SK-MEL-5 (cell line): ENCODE results near the gene ORMDL2. TPM values are rescaled to one million over a fixed set of nuclear protein-coding genes. Genes with fewer than 3 reads are reported as not detected.
"Not testable (repeated sequence)": the region's sequence is repeated elsewhere in the genome, so short reads cannot be mapped to it uniquely, and the experiment has no call there.

Experiments
- DNase-seq: peaks from one replicate; pipeline ENCODE4 v3.0.0-alpha.2; 2016; ENCODE audit warnings: low read depth, low spot score
- in situ Hi-C: cut with HindIII; loops from 2 replicates; pipeline ENCODE4 v1.10.0; 2016; ENCODE audit warnings: low sequenced_read_pairs, high pct_unique_total_duplicates, low pct_unique_long_range_greater_than_20kb
- total RNA-seq: library from RNA; depleted of rRNA; stranded (reverse); fragments of >200 nt; shearing (Covaris generic); gene quantifications from 2 replicates; pipeline ENCODE4 v1.2.3, GENCODE V29; 2014

ORMDL2 gene
- total RNA-seq, 1 experiment from 2014 or later: 51.7 TPM

- in situ Hi-C loops: no loop called here
- peak; percentile 57 for DNase-seq
Observed at GRCh38 chr12:55820679-55821078, 2.8 kb downstream of the ORMDL2 start.

- DNase-seq: peak; percentile 38
- in situ Hi-C loops: no loop called here
Observed at GRCh38 chr12:55822228-55822627, 4.4 kb downstream of the ORMDL2 start.

DNA sequence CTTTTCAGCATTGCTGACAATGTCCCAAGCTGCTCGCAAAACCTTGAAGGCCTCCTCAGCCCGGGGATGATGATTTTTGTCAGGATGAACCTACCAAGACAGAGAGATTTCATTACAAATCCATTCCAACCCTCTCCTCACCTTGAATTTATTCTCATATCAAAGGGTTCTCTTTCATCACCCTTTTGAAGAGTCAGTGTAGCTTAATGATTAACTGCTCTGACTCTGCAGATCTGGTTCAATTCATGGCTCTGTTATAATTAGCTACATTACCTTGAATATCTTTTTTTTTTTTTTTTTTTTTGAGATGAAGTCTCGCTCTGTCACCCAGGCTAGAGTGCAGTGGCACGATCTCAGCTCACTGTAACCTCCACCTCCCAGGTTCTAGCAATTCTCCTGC lies 5.6 kb downstream of the ORMDL2 start:
- in situ Hi-C loops: no loop called here
- DNase-seq: no peak

DNA sequence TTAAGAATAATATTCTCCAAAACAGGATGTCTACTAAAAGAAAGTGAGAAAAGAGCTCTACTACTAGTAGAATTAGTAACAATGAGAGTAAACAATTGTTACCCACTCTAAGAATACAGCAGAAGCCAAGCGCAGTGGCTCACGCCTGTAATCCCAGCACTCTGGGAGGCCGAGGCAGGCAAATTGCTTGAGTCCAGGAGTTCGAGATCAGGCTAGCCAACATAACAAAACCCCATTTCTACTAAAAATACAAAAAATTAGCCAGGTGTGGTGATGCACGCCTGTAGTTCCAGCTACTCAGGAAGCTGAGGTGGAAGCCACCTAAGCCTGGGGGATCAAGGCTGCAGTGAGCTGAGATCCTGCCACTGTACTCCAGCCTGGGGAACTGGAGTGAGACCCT lies 6.9 kb downstream of the ORMDL2 start:
- in situ Hi-C loops: no loop called here

DNA sequence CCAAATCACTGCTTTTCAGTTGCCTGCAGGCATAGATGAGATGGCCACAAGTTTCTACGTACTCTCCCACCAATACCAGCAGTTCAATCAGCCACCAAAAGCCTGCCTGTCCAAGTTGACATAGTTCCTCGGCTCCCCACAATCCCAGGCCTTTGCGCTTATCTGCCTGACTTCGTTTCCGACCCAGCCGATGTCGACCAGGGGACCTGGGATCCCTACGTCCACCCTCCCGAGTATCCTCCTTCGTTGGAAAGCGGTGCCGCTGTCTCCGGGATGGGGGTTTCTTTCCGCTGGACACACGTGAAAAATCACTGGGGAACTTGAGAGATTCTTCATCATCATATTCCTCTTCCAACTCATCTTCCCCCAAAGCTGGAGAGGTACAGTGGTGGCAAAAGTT lies 10.0 kb downstream of the ORMDL2 start:
- in situ Hi-C loops: no loop called here
- DNase-seq: no peak

More for the DNA sequence above, 6.9 kb downstream of the ORMDL2 start:
- DNase-seq: no peak

- in situ Hi-C loops: no loop called here
- no peak for DNase-seq
Observed at GRCh38 chr12:55828357-55828756, 10.5 kb downstream of the ORMDL2 start.

- in situ Hi-C loops: no loop called here
- DNase-seq: no peak
Observed at GRCh38 chr12:55829967-55830600, 12.2 kb downstream of the ORMDL2 start.

- in situ Hi-C loops: no loop called here
- DNase-seq: peak; percentile 33
Observed at GRCh38 chr12:55830601-55831446, 13.0 kb downstream of the ORMDL2 start.

GRCh38 chr12:55831447-55831815 lies 13.6 kb downstream of the ORMDL2 start:
- in situ Hi-C loops: no loop called here
- DNase-seq: no peak

DNA sequence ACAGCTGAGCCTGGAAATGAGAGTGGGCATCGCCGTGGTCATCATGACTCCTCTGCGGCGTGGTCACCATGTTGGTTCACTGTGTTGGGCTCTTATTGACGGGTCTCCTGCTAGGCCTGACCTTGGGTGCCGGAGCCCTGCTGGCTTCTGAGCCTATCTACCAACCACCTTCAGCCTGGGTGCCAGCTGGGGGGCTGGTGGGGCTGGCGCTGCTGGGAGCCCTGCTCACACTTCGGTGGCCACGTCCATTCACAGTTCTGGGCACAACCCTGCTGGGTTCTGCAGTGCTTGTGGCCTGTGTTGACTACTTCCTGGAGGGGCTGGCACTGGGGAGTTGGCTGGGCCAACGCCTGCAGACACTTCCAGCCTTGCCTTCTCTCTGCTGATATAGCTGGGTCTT lies 15.2 kb downstream of the ORMDL2 start:
- in situ Hi-C loops: no loop called here

GRCh38 chr12:55834400-55834799 lies 16.6 kb downstream of the ORMDL2 start:
- DNase-seq, in situ Hi-C loops: not testable (repeated sequence)

More for the DNA sequence above, 15.2 kb downstream of the ORMDL2 start:
- no peak for DNase-seq

- in situ Hi-C loops: no loop called here
- no peak for DNase-seq
Observed at GRCh38 chr12:55838361-55838760, 20.5 kb downstream of the ORMDL2 start.

- no peak for DNase-seq
- in situ Hi-C loops: no loop called here
Observed at GRCh38 chr12:55839345-55840140, 21.7 kb downstream of the ORMDL2 start.

DNA sequence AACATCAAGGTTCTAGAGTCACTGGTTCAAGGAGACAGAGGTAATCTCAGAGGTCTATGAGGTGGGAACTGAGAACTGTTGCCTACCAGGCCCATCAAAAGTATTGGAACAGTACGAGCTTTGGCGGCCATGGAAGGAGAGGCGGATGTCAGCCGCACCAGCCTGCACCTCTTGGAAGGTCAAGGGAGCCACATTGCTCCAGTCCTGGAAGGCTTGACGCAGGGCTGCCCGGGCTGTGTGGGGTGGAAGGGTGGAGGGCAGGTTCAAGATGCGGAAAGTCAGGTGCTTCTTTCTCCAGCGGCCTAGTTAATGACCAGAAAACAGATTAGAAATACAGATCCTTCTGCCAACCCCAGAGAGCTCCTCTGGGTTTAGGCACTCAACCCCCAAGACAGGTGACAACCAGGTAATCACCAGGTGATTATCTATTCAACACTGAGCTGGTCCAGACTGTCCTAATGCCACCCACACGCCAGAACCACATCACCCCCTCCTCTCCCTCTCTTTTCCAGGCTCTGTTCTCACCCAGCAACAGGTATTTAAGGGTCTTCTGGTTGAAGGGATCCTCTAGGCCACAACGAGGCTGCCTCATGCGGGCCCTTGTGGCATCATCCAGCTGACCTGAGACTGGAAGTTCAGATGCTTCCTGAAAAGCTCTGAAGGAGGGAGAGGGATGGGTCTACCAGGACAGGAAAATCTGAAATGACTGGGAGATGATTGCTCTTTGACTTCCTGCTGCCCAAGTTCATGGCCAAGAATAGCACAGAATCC lies 22.9 kb downstream of the ORMDL2 start:
- DNase-seq: no peak
- in situ Hi-C loops: no loop called here

DNA sequence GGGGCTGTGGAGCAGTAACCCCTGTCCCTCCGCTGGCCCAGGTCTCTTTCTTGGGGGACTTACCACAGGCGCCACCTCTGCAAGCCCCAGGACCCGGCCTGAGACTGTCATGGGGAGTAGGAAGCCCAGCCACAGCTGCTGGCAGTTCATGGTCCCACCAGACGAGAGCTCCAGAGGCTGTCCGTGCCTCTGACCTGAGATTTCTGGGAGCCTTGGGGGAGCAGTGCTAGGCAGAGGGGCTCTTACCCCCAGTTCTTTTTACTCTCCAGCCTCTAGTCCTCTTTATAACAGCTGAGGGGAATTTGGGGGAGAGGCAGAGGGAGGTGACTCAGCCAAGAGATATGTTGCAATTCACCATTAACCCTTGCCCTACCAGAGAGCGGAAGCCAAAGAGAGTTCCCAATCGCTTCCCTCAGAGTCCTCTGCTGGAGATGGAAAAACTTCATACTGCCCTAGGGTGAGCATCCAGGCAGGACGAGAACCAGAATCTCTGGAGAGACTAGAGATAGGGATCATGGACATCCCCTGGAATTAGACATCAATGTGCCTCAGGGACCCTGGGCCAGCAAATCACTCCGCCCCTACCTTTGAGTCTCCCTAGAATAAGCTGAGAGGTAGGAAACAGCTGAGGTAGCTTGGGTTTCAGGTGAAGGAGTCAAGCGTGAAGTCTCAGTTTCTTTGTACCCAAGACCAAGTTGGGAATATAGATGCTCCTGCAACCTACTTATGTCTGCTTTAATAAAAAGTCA lies 25.0 kb downstream of the ORMDL2 start, which contains the start of gene MMP19:
Gene MMP19 (minus strand): TSS at position 256 of the 749 bp plus-strand sequence. CDS start 106 bp downstream, at position 150.
- no peak for DNase-seq
- in situ Hi-C loops: no loop called here

- in situ Hi-C loops: no loop called here
- no peak for DNase-seq
Observed at GRCh38 chr12:55843431-55843830, 25.6 kb downstream of the ORMDL2 start.

- DNase-seq: no peak
- in situ Hi-C loops: no loop called here
Observed at GRCh38 chr12:55844961-55845360, 27.1 kb downstream of the ORMDL2 start.
